Measurements from ENCODE around the gene FKRP. TPM values are rescaled to one million over a fixed set of nuclear protein-coding genes. Genes with fewer than 3 reads are reported as not detected.
"Not testable (repeated sequence)": the region's sequence is repeated elsewhere in the genome, so short reads cannot be mapped to it uniquely, and the experiment has no call there.

The FKRP gene
- total RNA-seq, 1 donor from 2014 or later = 13.9 TPM

DNA sequence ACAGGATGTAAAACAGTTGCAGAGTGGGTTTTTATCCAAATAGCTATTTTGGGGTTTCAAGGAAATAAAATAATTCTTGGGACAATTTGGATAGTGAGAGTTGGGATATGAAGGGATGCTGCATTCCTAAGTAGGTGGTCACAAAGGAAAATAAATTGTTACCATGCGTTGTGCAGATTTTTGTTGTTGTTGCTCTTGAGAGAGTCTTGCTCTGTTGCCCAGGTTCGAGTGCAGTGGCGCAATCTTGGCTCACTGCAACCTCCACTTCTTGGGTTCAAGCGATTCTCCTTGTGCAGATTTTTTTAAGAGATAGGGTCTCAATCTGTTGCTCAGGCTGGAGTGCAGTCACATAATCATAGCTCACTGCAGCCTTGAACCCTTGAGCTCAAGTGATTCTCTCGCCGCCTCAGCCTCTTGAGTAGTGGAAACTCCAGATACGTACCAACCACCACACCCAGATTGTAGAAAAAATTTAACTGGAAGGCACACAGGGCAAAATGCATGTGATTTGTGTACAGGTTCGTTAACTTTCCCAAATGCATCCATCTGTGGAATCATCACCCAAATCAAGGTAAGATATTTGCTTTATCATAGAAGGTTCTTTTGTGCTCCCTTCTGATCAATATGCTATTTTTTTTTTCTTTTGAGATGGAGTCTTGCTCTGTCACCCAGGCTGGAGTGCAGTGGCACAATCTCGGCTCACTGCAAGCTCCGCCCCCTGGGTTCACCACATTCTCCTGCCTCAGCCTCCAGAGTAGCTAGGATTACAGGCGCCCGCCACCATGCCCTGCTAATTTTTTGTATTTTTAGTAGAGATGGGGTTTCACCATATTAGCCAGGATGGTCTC is 26.5 kb downstream of the FKRP start:
- intact Hi-C loops (cut with DNase I) = no loop called here
- no peak for DNase-seq
- ATAC-seq (ENCODE audit: poor library complexity) = no peak

GRCh38 chr19:46773018-46773399 is 27.2 kb downstream of the FKRP start:
- DNase-seq (no peak), ATAC-seq (ENCODE audit: poor library complexity) (no peak)
- intact Hi-C loops (cut with DNase I) = no loop called here

DNA sequence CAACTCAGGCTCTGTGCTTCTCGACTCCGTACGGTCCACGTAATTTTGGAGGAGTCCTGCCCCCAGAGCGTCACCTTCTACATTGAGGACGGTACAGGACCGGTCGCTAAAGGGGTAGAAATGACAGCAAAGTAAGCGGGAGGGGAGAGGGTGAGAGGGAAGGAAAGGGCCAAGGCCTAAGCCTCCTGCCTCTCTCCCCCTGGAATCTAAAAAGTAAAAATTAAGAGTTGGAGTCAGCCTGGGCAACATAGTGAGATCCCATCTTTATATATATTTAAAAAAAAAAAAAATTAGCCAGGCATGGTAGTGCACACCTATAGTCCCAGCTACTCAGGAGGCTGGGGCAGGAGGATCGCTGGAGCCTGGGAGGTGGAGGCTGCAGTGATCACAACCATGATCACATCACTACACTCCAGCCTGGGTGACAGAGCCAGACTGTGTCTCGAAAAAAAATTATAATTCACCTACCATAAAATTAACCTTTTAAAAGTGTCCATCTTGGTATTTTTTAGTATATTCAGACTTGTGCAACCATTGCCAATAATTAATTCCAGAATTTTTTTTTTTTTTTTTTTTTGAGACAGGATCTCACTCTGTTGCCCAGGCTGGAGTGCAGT is 29.9 kb downstream of the FKRP start:
- DNase-seq = no peak

DNA sequence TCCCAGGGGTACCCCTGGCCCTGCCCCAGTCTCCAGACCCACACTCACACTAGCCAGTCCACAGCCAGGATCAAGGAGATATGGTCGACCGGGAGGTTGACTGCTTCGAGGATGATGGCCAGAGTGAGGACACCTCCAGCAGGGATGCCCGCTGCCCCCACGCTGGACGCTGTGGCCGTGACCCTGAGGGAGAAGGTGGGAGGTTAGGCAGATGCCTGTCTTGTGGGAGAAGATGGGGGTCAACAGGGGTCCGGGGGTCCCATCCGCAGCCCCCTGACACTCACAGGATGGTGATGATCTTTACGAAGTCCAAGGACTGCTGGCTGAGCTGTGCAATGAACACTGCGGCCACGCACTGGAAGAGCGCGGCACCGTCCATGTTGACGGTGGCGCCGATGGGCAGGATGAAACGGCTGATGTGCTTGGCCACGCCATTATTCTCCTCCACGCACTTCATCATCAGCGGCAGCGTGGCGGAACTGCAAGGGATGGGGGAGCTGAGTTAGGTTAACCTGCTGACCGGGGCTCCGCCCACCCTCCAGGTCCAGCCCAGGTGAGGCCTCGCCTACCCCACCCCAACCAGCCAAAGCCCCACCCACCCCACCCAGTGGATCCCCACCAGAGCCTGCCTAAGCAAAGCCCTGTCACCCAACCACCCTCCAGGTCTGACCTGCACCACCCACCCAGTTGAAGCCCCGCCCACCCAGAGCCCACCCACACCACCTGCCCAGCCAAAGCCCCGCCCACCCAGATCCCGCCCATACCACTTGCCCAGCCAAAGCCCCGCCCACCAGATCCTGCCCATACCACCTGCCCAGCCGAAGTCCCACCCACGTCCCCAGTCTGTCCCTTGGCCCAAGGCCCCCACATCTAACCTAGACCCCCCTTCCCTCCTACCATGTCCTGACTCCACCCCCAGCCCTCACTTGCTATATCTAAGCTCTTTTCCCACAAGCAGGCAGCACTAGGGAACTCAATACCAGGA is 31.4 kb downstream of the FKRP start:
- DNase-seq = no peak
- ATAC-seq (ENCODE audit: poor library complexity) = no peak
- intact Hi-C loops (cut with DNase I) = loop anchor here (5.0 kb wide), 1 partner anchor 60 kb away; no protein-coding TSS in a partner anchor

More for the DNA sequence above, 29.9 kb downstream of the FKRP start:
- intact Hi-C loops (cut with DNase I) = loop anchor here (5.0 kb wide), 1 partner anchor 62 kb away; no protein-coding TSS in a partner anchor
- ATAC-seq (ENCODE audit: poor library complexity) = no peak

DNA sequence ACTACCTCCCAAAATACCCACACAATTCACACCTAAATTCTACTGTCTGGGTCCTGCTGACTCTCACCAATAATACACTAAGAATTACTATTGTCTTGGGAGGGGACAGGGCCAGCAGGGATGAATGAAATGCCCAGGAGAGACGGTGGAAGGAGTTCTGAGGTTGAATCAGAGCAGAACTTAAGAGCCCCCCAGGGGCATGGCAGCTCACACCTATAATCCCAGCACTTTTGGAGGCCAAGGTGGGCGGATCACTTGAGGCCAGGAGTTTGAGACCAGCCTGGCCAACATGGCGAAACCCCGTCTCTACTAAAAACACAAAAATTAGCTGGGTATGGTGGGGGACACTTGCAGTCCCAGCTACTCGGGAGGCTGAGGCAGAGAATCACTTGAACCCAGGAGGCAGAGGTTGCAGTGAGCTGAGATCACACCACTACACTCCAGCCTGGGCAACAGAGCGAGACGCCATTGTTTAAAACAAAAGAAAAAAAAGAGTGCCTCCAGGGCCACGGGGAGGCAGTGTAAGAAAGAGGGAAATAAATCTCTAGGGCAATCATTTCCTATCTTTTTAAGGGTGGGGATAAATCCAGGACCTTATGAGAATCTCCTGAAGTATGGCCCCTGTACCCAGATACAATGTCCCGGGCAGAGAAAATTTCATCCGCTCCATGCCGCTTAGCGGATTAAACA is 32.2 kb downstream of the FKRP start:
- peak; percentile 16 for ATAC-seq (ENCODE audit: poor library complexity)
- DNase-seq = not testable (repeated sequence)
- intact Hi-C loops (cut with DNase I) = loop anchor here (5.0 kb wide), 1 partner anchor 59 kb away; no protein-coding TSS in a partner anchor

DNA sequence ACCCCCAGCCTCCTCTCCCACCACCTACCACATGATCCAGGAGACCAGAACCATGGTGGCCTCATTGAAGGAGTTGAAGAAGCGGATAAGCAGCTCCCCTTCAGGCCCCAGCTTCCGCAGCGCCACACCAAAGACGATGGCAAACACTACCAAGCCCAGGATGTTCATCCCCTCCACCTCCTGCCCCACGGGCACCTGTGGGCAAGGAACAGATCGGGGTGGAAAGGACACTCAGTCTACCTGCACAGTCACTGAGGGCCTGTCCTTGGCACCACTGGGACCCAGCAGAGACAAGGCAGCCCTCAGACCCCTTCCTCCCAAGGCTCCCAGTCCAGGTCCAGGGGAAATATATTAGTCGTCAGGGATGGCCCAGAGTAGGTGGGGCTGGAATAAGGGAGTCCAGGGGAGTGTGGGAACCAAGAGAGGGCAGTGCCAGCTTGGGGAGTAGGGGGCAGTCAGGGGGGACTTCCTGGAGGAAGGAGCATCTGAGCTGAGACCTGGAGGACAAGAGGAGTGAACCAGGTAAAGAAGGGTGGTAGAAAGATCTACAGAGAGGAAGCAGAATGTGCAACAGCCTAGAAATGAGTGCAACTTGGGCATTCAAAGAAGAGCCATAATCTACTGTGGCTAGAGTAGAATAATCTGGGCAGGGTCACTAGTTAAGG is 36.6 kb downstream of the FKRP start:
- DNase-seq (no peak), ATAC-seq (ENCODE audit: poor library complexity) (no peak)
- intact Hi-C loops (cut with DNase I) = no loop called here

DNA sequence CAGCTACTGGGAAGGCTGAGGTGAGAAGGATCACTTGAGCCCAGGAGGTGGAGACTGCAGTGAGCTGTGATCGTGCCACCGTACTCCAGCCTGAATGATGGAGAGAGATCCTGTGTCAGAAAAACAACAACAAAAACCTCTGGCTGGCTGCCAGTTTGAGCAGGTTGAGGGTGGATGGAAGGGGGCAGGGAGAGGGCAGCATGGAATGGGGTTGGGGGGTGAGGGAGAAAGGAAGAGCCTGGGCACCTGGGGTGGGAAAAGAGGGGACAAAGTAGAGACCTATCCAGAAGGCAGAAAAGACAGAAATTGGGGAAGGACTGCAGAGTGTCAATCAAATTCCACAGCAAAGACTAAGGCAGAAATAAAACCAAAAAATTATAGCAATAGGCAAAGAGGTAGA is 37.8 kb downstream of the FKRP start:
- DNase-seq (no peak), ATAC-seq (ENCODE audit: poor library complexity) (no peak)
- intact Hi-C loops (cut with DNase I) = no loop called here

DNA sequence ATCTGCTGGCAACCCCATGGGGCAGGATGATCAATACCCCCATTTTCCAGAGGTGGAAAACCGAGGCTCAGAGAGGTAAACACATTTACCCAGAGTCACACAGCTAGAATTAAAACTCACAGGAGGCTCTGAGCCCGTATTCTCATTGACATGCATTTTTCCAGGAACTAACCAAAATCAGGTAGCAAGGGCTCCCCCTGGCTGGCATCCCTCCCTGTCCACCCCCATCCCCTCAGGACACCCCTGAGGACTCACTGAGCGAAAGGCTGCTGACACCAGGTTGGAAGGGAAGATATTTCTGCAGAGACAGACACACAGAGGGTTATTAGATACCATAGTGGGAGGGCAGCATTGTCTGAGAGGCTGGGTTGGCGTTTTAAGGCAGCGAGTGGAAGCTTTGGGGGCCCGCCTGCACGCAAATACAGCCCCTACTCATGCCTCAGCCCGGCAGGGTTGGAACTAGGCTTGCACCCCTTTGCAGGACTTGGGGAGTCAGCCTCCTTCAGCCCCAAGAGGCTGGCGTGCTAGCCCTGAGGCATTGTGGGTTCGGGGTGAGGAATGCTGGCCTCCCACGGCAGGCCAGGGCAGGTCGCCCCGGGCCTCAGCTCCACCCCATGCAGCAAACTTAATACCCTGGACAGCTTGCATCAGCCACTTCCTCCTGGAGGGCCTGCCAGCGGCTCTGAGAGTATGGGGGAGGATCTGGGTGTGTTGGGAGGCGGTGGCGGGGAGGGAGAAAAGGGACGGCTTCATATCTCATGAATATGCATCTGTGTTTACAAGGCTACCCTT is 38.6 kb downstream of the FKRP start:
- ATAC-seq (ENCODE audit: poor library complexity) (peak; percentile 28), DNase-seq (peak; percentile 81)
- intact Hi-C loops (cut with DNase I) = no loop called here

- intact Hi-C loops (cut with DNase I) = no loop called here
These were observed 39.5 kb downstream of the FKRP start for GRCh38 chr19:46785054-46785979.

GRCh38 chr19:46785980-46786235 is 40.1 kb downstream of the FKRP start:
- no peak for ATAC-seq (ENCODE audit: poor library complexity)
- intact Hi-C loops (cut with DNase I) = no loop called here

More at GRCh38 chr19:46785054-46785979, 39.5 kb downstream of the FKRP start:
- no peak for ATAC-seq (ENCODE audit: poor library complexity)
- no peak for DNase-seq

DNA sequence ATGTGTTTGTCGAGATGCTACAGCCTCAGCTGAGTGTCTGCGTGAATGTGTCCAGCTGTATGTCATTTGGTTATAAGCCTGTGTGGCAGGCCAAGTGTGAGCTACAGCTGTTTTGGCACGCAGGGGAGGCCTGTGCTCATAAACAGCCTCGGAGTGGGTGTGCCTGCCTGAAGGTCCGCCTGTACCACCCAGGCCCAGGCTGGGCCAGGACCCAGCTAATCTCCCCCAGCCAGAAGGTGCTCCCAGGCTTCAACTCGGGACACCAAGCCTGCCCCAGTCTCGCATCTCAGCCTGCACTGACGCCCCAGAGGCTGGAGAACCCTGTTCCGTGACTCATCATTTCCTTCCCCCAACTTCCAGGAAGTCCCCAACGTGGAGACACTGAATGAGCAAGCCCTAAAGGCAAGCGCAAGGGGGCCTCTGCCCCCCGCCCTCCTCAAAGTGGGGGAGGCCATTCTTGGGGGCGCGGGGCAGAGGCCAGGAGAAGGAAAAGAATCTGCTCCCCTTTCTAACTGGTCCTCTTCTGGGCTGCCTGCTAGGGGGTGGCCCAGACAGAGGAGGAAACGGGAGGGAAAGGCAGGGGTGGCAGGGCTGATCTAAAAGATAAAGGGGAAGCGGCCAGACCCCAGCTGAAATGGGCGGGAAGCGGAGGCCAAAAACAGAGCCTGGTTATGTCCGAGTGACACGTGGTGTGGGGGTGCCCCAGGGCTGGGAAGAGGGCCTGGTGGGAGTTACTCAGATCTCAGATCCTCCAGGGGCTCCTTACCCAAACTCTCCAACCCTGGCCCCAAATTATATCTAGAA is 40.6 kb downstream of the FKRP start:
- intact Hi-C loops (cut with DNase I) = no loop called here
- DNase-seq = peak; percentile 82
- peak; percentile 43 for ATAC-seq (ENCODE audit: poor library complexity)

More at GRCh38 chr19:46785980-46786235, 40.1 kb downstream of the FKRP start:
- DNase-seq = no peak

DNA sequence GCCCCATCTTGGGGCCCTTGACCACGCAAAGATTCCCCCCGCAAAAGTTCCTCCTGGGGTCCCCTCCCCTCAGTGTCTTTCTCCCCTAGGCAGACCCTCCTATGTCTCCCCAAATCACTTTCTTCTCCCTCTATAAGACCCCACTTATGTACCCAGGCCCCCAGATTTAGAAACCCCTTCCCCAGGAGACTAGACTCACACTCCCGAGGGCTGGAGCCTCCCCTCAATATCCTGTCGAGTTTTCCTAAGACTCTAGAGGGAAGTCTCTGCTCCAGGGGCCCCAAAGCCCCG is 41.1 kb downstream of the FKRP start:
- no peak for DNase-seq
- intact Hi-C loops (cut with DNase I) = no loop called here
- ATAC-seq (ENCODE audit: poor library complexity) = no peak

GRCh38 chr19:46787331-46788261 is 41.7 kb downstream of the FKRP start:
- intact Hi-C loops (cut with DNase I) = no loop called here
- ATAC-seq (ENCODE audit: poor library complexity) = peak; percentile 55
- peak; percentile 82 for DNase-seq

DNA sequence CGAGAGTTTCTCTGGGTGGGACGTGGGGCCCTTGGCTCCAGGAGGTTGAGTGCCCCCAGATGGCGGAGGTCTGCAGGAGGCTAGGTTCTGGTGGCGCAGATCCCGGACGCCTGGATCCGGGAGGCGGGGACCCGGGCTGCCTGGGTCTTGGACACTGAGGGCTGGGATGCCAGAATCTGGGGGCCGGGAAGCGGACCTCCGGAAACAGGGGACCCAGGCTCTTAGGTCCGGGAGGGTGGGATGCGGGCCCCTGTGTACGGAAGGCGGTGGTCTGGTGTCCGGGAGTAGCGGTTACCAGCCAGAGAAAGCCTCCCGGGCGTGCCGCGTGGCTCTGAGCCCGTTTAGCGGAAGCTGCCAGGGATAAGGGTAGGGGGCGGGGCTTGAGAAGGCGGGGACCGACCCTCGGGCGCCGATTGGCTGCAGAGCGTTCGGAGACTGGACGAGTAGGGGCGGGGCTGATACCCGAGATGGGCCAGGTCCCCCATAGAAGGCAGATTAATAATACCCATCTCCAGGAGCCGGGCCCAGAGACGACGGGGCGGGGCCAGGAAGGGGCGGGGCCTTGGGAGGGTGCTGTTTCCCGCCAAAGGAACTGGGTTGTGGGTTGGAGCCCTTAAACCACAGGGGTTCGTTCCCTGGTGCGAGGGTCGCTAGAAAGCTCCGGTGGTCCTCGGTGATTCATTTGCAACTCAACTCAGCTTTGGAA is 42.6 kb downstream of the FKRP start, which contains the start of gene SLC1A5:
TSS of gene SLC1A5 (minus strand) at position 333 of the 706 bp plus-strand sequence. CDS start 629 bp downstream, outside the sequence.
- peak; percentile 88 for ATAC-seq (ENCODE audit: poor library complexity)
- intact Hi-C loops (cut with DNase I) = no loop called here
- DNase-seq = peak; percentile 98

All from Right ventricle myocardium superior (tissue), 1 donor.